ENCODE measurements around the gene BTBD9. TPM values are rescaled to one million over a fixed set of nuclear protein-coding genes. Genes with fewer than 3 reads are reported as not detected.

The BTBD9 gene
- total RNA-seq, 1 experiment from 2014 or later = 4.3 TPM

DNA sequence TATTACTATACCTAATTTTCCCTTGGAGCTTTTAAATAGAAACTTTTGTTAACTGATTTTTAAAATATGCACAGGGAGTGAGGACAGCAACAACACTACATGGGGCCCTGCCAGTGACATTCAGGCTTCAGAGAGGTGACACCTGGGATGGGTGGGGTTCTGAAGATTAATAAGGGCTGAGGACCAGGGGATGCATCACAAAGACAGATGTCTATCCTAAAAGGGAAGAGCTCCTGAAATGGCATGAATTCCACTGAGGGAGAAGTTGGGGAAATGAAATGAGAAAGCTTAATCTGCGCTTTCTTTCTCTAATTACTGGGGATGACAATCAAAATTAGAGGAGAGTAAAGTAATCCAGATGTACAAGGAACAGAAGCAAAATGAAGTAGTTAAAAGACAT is 162.8 kb downstream of the BTBD9 start:
- TF ChIP-seq EZH2 (IDR thresholded peaks at IDR 0.05; ENCODE audit: low read length, unreplicated experiment) = no peak
- TF ChIP-seq, protein P1, sequence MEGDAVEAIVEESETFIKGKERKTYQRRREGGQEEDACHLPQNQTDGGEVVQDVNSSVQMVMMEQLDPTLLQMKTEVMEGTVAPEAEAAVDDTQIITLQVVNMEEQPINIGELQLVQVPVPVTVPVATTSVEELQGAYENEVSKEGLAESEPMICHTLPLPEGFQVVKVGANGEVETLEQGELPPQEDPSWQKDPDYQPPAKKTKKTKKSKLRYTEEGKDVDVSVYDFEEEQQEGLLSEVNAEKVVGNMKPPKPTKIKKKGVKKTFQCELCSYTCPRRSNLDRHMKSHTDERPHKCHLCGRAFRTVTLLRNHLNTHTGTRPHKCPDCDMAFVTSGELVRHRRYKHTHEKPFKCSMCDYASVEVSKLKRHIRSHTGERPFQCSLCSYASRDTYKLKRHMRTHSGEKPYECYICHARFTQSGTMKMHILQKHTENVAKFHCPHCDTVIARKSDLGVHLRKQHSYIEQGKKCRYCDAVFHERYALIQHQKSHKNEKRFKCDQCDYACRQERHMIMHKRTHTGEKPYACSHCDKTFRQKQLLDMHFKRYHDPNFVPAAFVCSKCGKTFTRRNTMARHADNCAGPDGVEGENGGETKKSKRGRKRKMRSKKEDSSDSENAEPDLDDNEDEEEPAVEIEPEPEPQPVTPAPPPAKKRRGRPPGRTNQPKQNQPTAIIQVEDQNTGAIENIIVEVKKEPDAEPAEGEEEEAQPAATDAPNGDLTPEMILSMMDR (conservative IDR thresholded peaks at IDR 0.05; ENCODE audit: low read depth, low read length) = no peak
- TF ChIP-seq EZH2phosphoT487 (IDR thresholded peaks at IDR 0.05; ENCODE audit: borderline replicate concordance, low read length) = no peak
- Histone ChIP-seq H2AFZ (ENCODE audit: low read length) (no peak overlapping the region), H3K9ac (ENCODE audit: low read length) (no peak overlapping the region), H3K27me3 (ENCODE audit: low read length) (no peaks in the 10 kb centered on the region), H3K79me2 (ENCODE audit: low read length) (no peaks in the 10 kb centered on the region), H3K9me3 (ENCODE audit: low read length) (no peaks in the 10 kb centered on the region), H3K4me1 (ENCODE audit: insufficient read depth, low read length) (no peaks in the 10 kb centered on the region), H3K27ac (ENCODE audit: low read length) (no peak overlapping the region), H3K36me3 (ENCODE audit: low read depth, low read length) (no peaks in the 10 kb centered on the region), H4K20me1 (ENCODE audit: low read length) (no peaks in the 10 kb centered on the region), H3K4me2 (ENCODE audit: low read length) (no peak overlapping the region), H3F3A (ENCODE audit: low read length, unreplicated experiment) (no peaks in the 10 kb centered on the region), H3K4me3 (ENCODE audit: low read length) (no peak overlapping the region), H3K9me2 (replicated peaks; ENCODE audit: low read length) (no peaks in the 10 kb centered on the region)
- ATAC-seq (no peak), DNase-seq (no peak)
- CTCF ChIA-PET = no interaction called here
- POLR2A ChIA-PET (ENCODE audit: unreplicated experiment) = no interaction called here
- no TSS peak for BruUV-seq (replicated peaks)
- intact Hi-C loops (cut with micrococcal nuclease) = no loop called here

DNA sequence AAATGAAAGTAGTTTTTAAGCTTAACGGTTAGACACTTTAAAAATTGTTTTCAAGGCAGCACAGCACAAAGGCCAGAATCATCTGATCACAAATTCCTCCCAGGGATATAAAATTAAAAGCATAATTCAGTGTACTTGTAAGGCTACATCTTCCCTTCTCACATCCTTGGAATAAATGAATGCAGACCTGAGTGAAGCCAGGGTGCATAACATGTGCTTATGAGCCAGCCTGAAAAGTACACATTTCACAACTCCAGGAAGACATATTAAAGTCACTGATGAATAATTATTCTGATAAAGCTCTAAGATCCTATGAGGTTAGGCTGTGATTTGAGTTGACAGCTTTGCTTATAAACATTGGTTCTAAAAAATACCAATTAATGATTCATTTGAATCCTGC is 163.6 kb downstream of the BTBD9 start:
- no peak overlapping the region for H3K4me2 ChIP-seq (ENCODE audit: low read length)
- H3K79me2 ChIP-seq (ENCODE audit: low read length) = no peaks in the 10 kb centered on the region
- no peak overlapping the region for H3K9ac ChIP-seq (ENCODE audit: low read length)
- BruUV-seq (replicated peaks) = no TSS peak
- no peaks in the 10 kb centered on the region for H3F3A ChIP-seq (ENCODE audit: low read length, unreplicated experiment)
- no peaks in the 10 kb centered on the region for H4K20me1 ChIP-seq (ENCODE audit: low read length)
- TF ChIP-seq, protein P1 (conservative IDR thresholded peaks at IDR 0.05; ENCODE audit: low read depth, low read length) = no peak
- no peak for TF ChIP-seq EZH2 (IDR thresholded peaks at IDR 0.05; ENCODE audit: low read length, unreplicated experiment)
- no peak overlapping the region for H2AFZ ChIP-seq (ENCODE audit: low read length)
- no peaks in the 10 kb centered on the region for H3K9me3 ChIP-seq (ENCODE audit: low read length)
- H3K36me3 ChIP-seq (ENCODE audit: low read depth, low read length) = no peaks in the 10 kb centered on the region
- no peaks in the 10 kb centered on the region for H3K4me1 ChIP-seq (ENCODE audit: insufficient read depth, low read length)
- H3K9me2 ChIP-seq (replicated peaks; ENCODE audit: low read length) = no peaks in the 10 kb centered on the region
- ATAC-seq (no peak), DNase-seq (no peak)
- no peaks in the 10 kb centered on the region for H3K27me3 ChIP-seq (ENCODE audit: low read length)
- ChIA-PET POLR2A (ENCODE audit: unreplicated experiment) (no interaction called here), CTCF (no interaction called here)
- no peak overlapping the region for H3K4me3 ChIP-seq (ENCODE audit: low read length)
- no peak overlapping the region for H3K27ac ChIP-seq (ENCODE audit: low read length)
- intact Hi-C loops (cut with micrococcal nuclease) = no loop called here

DNA sequence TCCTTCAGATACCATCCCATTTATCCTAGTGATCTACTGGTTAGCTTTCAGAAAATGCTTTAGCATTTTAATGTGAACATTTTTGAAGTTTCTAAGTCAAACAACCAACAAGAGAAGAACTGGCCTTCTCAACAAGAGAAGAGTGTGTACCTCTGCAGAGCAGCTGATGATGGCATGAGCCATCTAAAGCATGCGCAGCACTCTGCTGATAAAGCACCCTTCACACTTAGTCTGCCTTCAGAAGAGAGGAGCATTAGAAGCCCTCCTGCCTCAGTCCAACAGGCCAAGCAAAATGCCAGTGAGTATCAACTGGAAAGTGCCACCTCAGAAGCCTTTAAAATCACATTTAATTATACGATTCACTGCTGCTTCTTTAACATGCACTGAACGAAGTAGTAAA is 169.2 kb downstream of the BTBD9 start:
- Histone ChIP-seq H3K27me3 (ENCODE audit: low read length) (no peaks in the 10 kb centered on the region), H3K79me2 (ENCODE audit: low read length) (no peaks in the 10 kb centered on the region), H3K4me2 (ENCODE audit: low read length) (no peak overlapping the region), H4K20me1 (ENCODE audit: low read length) (no peaks in the 10 kb centered on the region), H3K36me3 (ENCODE audit: low read depth, low read length) (no peaks in the 10 kb centered on the region), H3K4me1 (ENCODE audit: insufficient read depth, low read length) (no peaks in the 10 kb centered on the region), H3K9me3 (ENCODE audit: low read length) (no peaks in the 10 kb centered on the region), H3K27ac (ENCODE audit: low read length) (no peak overlapping the region), H3K9ac (ENCODE audit: low read length) (no peak overlapping the region), H2AFZ (ENCODE audit: low read length) (no peak overlapping the region), H3K9me2 (replicated peaks; ENCODE audit: low read length) (no peaks in the 10 kb centered on the region), H3F3A (ENCODE audit: low read length, unreplicated experiment) (no peaks in the 10 kb centered on the region), H3K4me3 (ENCODE audit: low read length) (no peak overlapping the region)
- intact Hi-C loops (cut with micrococcal nuclease) = no loop called here
- POLR2A ChIA-PET (ENCODE audit: unreplicated experiment) = no interaction called here
- no peak for ATAC-seq
- CTCF ChIA-PET = no interaction called here
- BruUV-seq (replicated peaks) = no TSS peak
- TF ChIP-seq EZH2phosphoT487 (IDR thresholded peaks at IDR 0.05; ENCODE audit: borderline replicate concordance, low read length) (no peak), EZH2 (IDR thresholded peaks at IDR 0.05; ENCODE audit: low read length, unreplicated experiment) (no peak)
- TF ChIP-seq, protein P1 (conservative IDR thresholded peaks at IDR 0.05; ENCODE audit: low read depth, low read length) = no peak
- DNase-seq = no peak

Data from PC-3 (cell line).